GM18508 (cell line): ENCODE data around the gene CDH12.

Experiments used
- ATAC-seq: cut with Tn5 transposase; IDR thresholded peaks from one replicate; pipeline ENCODE4 v1.9.1; 2021; ENCODE audit warnings: moderate number of reproducible peaks; ENCODE audit not compliant: insufficient read depth, unreplicated experiment

Gene CDH12

GRCh38 chr5:22480305-22480704, 372.8 kb downstream of the CDH12 start:
- no peak for ATAC-seq

GRCh38 chr5:22473886-22474285, 379.3 kb downstream of the CDH12 start:
- ATAC-seq: no peak

- ATAC-seq: no peak
These were observed 382.0 kb downstream of the CDH12 start for GRCh38 chr5:22471154-22471553.

GRCh38 chr5:22470408-22470807, 382.7 kb downstream of the CDH12 start:
- no peak for ATAC-seq

GRCh38 chr5:22465616-22466015, 387.5 kb downstream of the CDH12 start:
- ATAC-seq: no peak

GRCh38 chr5:22465177-22465576, 388.0 kb downstream of the CDH12 start:
- no peak for ATAC-seq

GRCh38 chr5:22460189-22460588, 393.0 kb downstream of the CDH12 start:
- ATAC-seq: no peak

- no peak for ATAC-seq
These were observed 420.2 kb downstream of the CDH12 start for GRCh38 chr5:22432905-22433304.

GRCh38 chr5:22431840-22432239, 421.3 kb downstream of the CDH12 start:
- no peak for ATAC-seq

- ATAC-seq: no peak
These were observed 421.7 kb downstream of the CDH12 start for GRCh38 chr5:22431406-22431805.

GRCh38 chr5:22411554-22412349, 441.4 kb downstream of the CDH12 start:
- ATAC-seq: no peak

GRCh38 chr5:22391956-22392355, 461.2 kb downstream of the CDH12 start:
- ATAC-seq: no peak

- ATAC-seq: no peak
These were observed 462.3 kb downstream of the CDH12 start for GRCh38 chr5:22390888-22391287.

- ATAC-seq: no peak
These were observed 480.1 kb downstream of the CDH12 start for GRCh38 chr5:22372826-22373660.

- no peak for ATAC-seq
These were observed 480.8 kb downstream of the CDH12 start for GRCh38 chr5:22372376-22372775.

- ATAC-seq: no peak
These were observed 498.2 kb downstream of the CDH12 start for GRCh38 chr5:22354956-22355355.

GRCh38 chr5:22352493-22352892, 500.7 kb downstream of the CDH12 start:
- no peak for ATAC-seq

- no peak for ATAC-seq
These were observed 502.0 kb downstream of the CDH12 start for GRCh38 chr5:22351178-22351577.

- ATAC-seq: no peak
These were observed 505.1 kb downstream of the CDH12 start for GRCh38 chr5:22348027-22348426.

GRCh38 chr5:22344000-22344399, 509.1 kb downstream of the CDH12 start:
- no peak for ATAC-seq

GRCh38 chr5:22341406-22341805, 511.7 kb downstream of the CDH12 start:
- no peak for ATAC-seq
